Endodermal cell (in vitro differentiated cells): ENCODE measurements around the gene SNX6. TPM values are rescaled to one million over a fixed set of nuclear protein-coding genes. Genes with fewer than 3 reads are reported as not detected.

Experiments
- DNase-seq: peaks from one replicate; pipeline ENCODE4 v3.0.0-alpha.2; 2017
- H3K27ac ChIP-seq: 2 replicates; pipeline ENCODE4 v1.5.1; 2013; ENCODE audit warnings: mild to moderate bottlenecking, low read depth, low read length, moderate library complexity
- H3K27me3 ChIP-seq: 2 replicates; pipeline ENCODE4 v1.6.1; 2013; ENCODE audit warnings: mild to moderate bottlenecking, low read length, moderate library complexity; ENCODE audit not compliant: insufficient read depth, control insufficient read depth, poor library complexity, severe bottlenecking
- H3K36me3 ChIP-seq: 2 replicates; pipeline ENCODE4 v1.7.0; 2013; ENCODE audit warnings: mild to moderate bottlenecking, low read length, moderate library complexity; ENCODE audit not compliant: control insufficient read depth, insufficient read depth
- H3K4me1 ChIP-seq: one replicate; pipeline ENCODE4 v1.7.0; 2013; ENCODE audit warnings: low read length; ENCODE audit not compliant: control insufficient read depth, insufficient read depth
- H3K4me3 ChIP-seq: 2 replicates; pipeline ENCODE4 v1.5.1; 2013; ENCODE audit warnings: mild to moderate bottlenecking, low read length, moderate library complexity
- H3K9ac ChIP-seq: 2 replicates; pipeline ENCODE4 v1.6.1; 2013; ENCODE audit warnings: mild to moderate bottlenecking, low read length, moderate library complexity; ENCODE audit not compliant: poor library complexity, severe bottlenecking; ENCODE audit errors: extremely low read depth
- H3K9me3 ChIP-seq: 2 replicates; pipeline ENCODE4 v1.6.1; 2013; ENCODE audit warnings: mild to moderate bottlenecking, low read length, moderate library complexity; ENCODE audit not compliant: control insufficient read depth
- H3K27ac Mint-ChIP-seq: 2 replicates; pipeline ENCODE4 v1.8.0; 2020; ENCODE audit warnings: mixed read lengths
- H3K27me3 Mint-ChIP-seq: 2 replicates; pipeline ENCODE4 v1.8.0; 2021; ENCODE audit warnings: mild to moderate bottlenecking, mixed read lengths; ENCODE audit not compliant: insufficient read depth
- H3K36me3 Mint-ChIP-seq: 2 replicates; pipeline ENCODE4 v1.8.0; 2020; ENCODE audit warnings: low read depth, mixed read lengths
- H3K4me1 Mint-ChIP-seq: 2 replicates; pipeline ENCODE4 v1.8.0; 2020; ENCODE audit warnings: mixed read lengths
- H3K4me3 Mint-ChIP-seq: 2 replicates; pipeline ENCODE4 v1.8.0; 2020; ENCODE audit warnings: mild to moderate bottlenecking, moderate library complexity, mixed read lengths
- H3K9me3 Mint-ChIP-seq: 2 replicates; pipeline ENCODE4 v1.8.0; 2020; ENCODE audit warnings: mild to moderate bottlenecking, mixed read lengths
- CTCF ChIP-seq: fragments of 200-600 bp; sonication (generic); conservative IDR thresholded peaks from 2 replicates; pipeline ENCODE4 v1.5.0; 2021; ENCODE audit warnings: antibody characterized with exemption, mild to moderate bottlenecking
- WGBS, 2 experiments: methylation state at CpG; one replicate each; pipeline versions ENCODE4 v1.1.5 to v1.1.7; 2013; ENCODE audit warnings: missing lambda C conversion rate in 2 of 2, mixed read lengths in 1 of 2; ENCODE audit not compliant: insufficient coverage in 1 of 2, insufficient read length in 1 of 2; 5-methylcytosine and 5-hydroxymethylcytosine counted together
- total RNA-seq, 2 donors: library from RNA; stranded (reverse); fragmentation: NEBNext Ultra II Directional in 1 of 2; extraction: Animal tissue kit (Norgen Biotek cat#: 25700) in 1 of 2; gene quantifications; 2 replicates in 1 of 2; 3 replicates in 1 of 2; pipeline ENCODE4 v1.2.1, GENCODE V29; 2021

The SNX6 gene
- total RNA-seq, 2 donors from 2014 or later, result 69.6 to 73.2 TPM

- H3K36me3 ChIP-seq, result peaks cover 18% of the 10 kb centered on the region
- H3K4me3 Mint-ChIP-seq, result no peak overlapping the region
- H3K36me3 Mint-ChIP-seq, result peaks cover 55% of the 10 kb centered on the region
- H3K4me3 ChIP-seq, result no peak overlapping the region
- no peak for TF ChIP-seq CTCF
- no peaks in the 10 kb centered on the region for H3K4me1 Mint-ChIP-seq
- no peak overlapping the region for H3K27ac Mint-ChIP-seq
- H3K9me3 ChIP-seq, result no peaks in the 10 kb centered on the region
- no peaks in the 10 kb centered on the region for H3K27me3 Mint-ChIP-seq
- no peaks in the 10 kb centered on the region for H3K27me3 ChIP-seq
- no peak overlapping the region for H3K27ac ChIP-seq
- no peak overlapping the region for H3K9ac ChIP-seq
- WGBS, 2 experiments, result 94 to 95% methylated on average over 3 of the region's 3 CpGs
- H3K9me3 Mint-ChIP-seq, result no peaks in the 10 kb centered on the region
- no peaks in the 10 kb centered on the region for H3K4me1 ChIP-seq
- peak; percentile 6 for DNase-seq
These were observed 9.1 kb downstream of the SNX6 start for GRCh38 chr14:34620839-34621238.

DNA sequence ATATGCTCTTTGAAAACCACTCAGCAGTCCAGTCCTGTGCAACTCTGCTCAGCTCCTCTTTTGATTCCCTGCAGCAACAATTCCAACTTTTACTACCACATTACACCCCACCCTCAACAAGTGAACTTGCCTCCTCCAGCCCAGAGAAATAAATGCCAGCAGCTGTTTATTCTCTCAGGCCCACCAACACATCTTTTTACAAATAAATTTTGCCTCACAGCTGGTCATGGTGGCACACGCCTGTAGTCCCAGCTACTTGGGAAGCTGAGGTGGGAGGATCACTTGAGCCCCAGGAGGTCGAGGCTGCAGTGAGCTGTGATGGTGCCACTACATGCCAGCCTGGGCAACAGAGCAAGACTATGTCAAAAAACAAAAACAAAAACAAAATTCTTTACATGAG, 9.8 kb downstream of the SNX6 start:
- no peaks in the 10 kb centered on the region for H3K9me3 Mint-ChIP-seq

DNA sequence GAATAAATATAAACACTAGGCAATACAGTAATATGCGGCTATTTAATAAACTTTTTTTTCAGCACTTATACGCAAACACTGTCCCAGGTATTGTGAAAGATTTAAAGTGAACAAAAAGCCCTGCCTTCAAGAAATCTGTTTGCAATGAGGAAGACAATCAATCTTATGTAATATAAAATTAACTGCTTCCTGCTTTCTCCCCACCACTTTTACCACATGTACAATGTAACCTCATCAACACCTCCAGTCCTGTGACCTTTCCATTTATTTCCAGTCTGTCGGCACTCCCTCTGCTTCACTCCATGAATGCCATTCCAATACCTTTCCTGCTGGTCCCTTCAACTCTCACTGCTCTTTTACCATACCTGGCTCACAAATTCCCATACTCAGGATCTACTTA, 10.5 kb downstream of the SNX6 start:
- peaks cover 14% of the 10 kb centered on the region for H3K36me3 ChIP-seq
- H3K9me3 Mint-ChIP-seq, result no peaks in the 10 kb centered on the region
- no peaks in the 10 kb centered on the region for H3K4me1 ChIP-seq
- H3K27me3 ChIP-seq, result no peaks in the 10 kb centered on the region
- peaks cover 52% of the 10 kb centered on the region for H3K36me3 Mint-ChIP-seq
- no peaks in the 10 kb centered on the region for H3K27me3 Mint-ChIP-seq
- H3K9me3 ChIP-seq, result no peaks in the 10 kb centered on the region
- WGBS, 2 experiments, result 81 to 95% methylated on average over 1 to 3 of the region's 3 CpGs
- no peaks in the 10 kb centered on the region for H3K4me1 Mint-ChIP-seq
- H3K4me3 Mint-ChIP-seq, result no peak overlapping the region
- no peak overlapping the region for H3K9ac ChIP-seq
- peak; percentile 17 for DNase-seq
- H3K27ac Mint-ChIP-seq, result no peak overlapping the region
- H3K4me3 ChIP-seq, result no peak overlapping the region
- no peak overlapping the region for H3K27ac ChIP-seq
- TF ChIP-seq CTCF, result no peak

More for the DNA sequence above, 9.8 kb downstream of the SNX6 start:
- no peaks in the 10 kb centered on the region for H3K27me3 Mint-ChIP-seq
- Histone ChIP-seq H3K27ac (no peak overlapping the region), H3K9me3 (no peaks in the 10 kb centered on the region), H3K4me1 (no peaks in the 10 kb centered on the region), H3K27me3 (no peaks in the 10 kb centered on the region), H3K9ac (no peak overlapping the region), H3K36me3 (peaks cover 15% of the 10 kb centered on the region), H3K4me3 (no peak overlapping the region)
- 89 to 100% methylated on average over 1 to 2 of the region's 2 CpGs for WGBS, 2 experiments
- H3K4me1 Mint-ChIP-seq, result no peaks in the 10 kb centered on the region
- no peak overlapping the region for H3K27ac Mint-ChIP-seq
- TF ChIP-seq CTCF, result no peak
- no peak overlapping the region for H3K4me3 Mint-ChIP-seq
- DNase-seq, result peak; percentile 1
- H3K36me3 Mint-ChIP-seq, result peaks cover 53% of the 10 kb centered on the region
